BJ (cell line): Measurements from ENCODE around the gene PTK7. TPM values are rescaled to one million over a fixed set of nuclear protein-coding genes. Genes with fewer than 3 reads are reported as not detected.

Experiments used
- CTCF ChIA-PET: fragments of 350-600 bp; formaldehyde crosslinking; extraction: SDS; loops from one replicate; lab custom pipeline; 2021; ENCODE audit warnings: antibody characterized with exemption, inconsistent platforms; lab: Yijun Ruan, JAX
- POLR2A ChIA-PET: fragments of 300-600 bp; sonication (Branson Sonifier 250); formaldehyde crosslinking; extraction: SDS; loops from one replicate; lab custom pipeline; 2021; ENCODE audit warnings: antibody characterized with exemption; lab: Charles Lee
- DNase-seq: peaks from one replicate; pipeline ENCODE4 v3.0.0-alpha.2; 2011; ENCODE audit warnings: low read depth
- H3K27me3 ChIP-seq: 2 replicates; pipeline ENCODE4 v1.6.0; 2011; ENCODE audit warnings: low read length; ENCODE audit not compliant: control insufficient read depth, insufficient read depth
- H3K36me3 ChIP-seq: 2 replicates; pipeline ENCODE4 v1.5.1; 2011; ENCODE audit warnings: low read length; ENCODE audit not compliant: control insufficient read depth, insufficient read depth
- H3K4me3 ChIP-seq: 2 replicates; pipeline ENCODE4 v1.5.1; 2011; ENCODE audit warnings: low read depth, mild to moderate bottlenecking, control low read depth, low read length
- CTCF ChIP-seq: IDR thresholded peaks from 2 replicates; pipeline ENCODE4 v1.5.1; 2011; ENCODE audit warnings: low read depth, mild to moderate bottlenecking, control low read depth, inconsistent platforms, low read length, moderate library complexity; ENCODE audit not compliant: insufficient read depth
- polyA plus RNA-seq: library from polyadenylated mRNA; depleted of rRNA; stranded (reverse); fragments of >200 nt; gene quantifications from 2 replicates; pipeline ENCODE4 v1.2.3, GENCODE V29; 2011

The PTK7 gene
- polyA plus RNA-seq, 1 experiment = 362 TPM

GRCh38 chr6:43125119-43125518 is 49.0 kb downstream of the PTK7 start:
- Histone ChIP-seq H3K27me3 (no peaks in the 10 kb centered on the region), H3K36me3 (peaks cover 2% of the 10 kb centered on the region), H3K4me3 (no peak overlapping the region)
- TF ChIP-seq CTCF = no peak
- peak; percentile 82 for DNase-seq
- ChIA-PET CTCF (interaction anchor here (0.9 to 5.3 kb wide), 10 partner anchors 18 to 225 kb away, joined by 3 to 25 read pairs (median 4); partner anchors contain the start of gene PTK7), POLR2A (interaction anchor here (1.8 kb wide), 1 partner anchor 49 kb away, joined by 7 read pairs; the partner anchor contains the start of gene PTK7)

- no peak for TF ChIP-seq CTCF
- ChIA-PET POLR2A (interaction anchor here (1.8 kb wide), 1 partner anchor 49 kb away, joined by 7 read pairs; the partner anchor contains the start of gene PTK7), CTCF (interaction anchor here (0.7 to 5.3 kb wide), 9 partner anchors 18 to 226 kb away, joined by 3 to 25 read pairs (median 4); partner anchors contain the start of gene PTK7)
- Histone ChIP-seq H3K36me3 (peaks cover 6% of the 10 kb centered on the region; the same call in 1 of the 2 replicates), H3K4me3 (no peak overlapping the region), H3K27me3 (no peaks in the 10 kb centered on the region)
- no peak for DNase-seq
Measured at GRCh38 chr6:43125555-43125954, 49.4 kb downstream of the PTK7 start.

- no peak for DNase-seq
- no peak overlapping the region for H3K4me3 ChIP-seq
- ChIA-PET CTCF (interaction anchor here (1.2 to 5.3 kb wide), 2 partner anchors 14 to 16 kb away, joined by 3 to 25 read pairs; no protein-coding TSS in a partner anchor), POLR2A (no interaction called here)
- H3K27me3 ChIP-seq = no peaks in the 10 kb centered on the region
- no peak for TF ChIP-seq CTCF
- H3K36me3 ChIP-seq = peaks cover 16% of the 10 kb centered on the region
Measured at GRCh38 chr6:43127180-43127579, 51.1 kb downstream of the PTK7 start.

GRCh38 chr6:43127877-43128276 is 51.8 kb downstream of the PTK7 start:
- Histone ChIP-seq H3K36me3 (peaks cover 22% of the 10 kb centered on the region), H3K4me3 (no peak overlapping the region), H3K27me3 (no peaks in the 10 kb centered on the region)
- DNase-seq = no peak
- POLR2A ChIA-PET = no interaction called here
- CTCF ChIA-PET = interaction anchor here (1.2 to 5.3 kb wide), 3 partner anchors 14 to 56 kb away, joined by 3 to 25 read pairs (median 10); no protein-coding TSS in a partner anchor
- TF ChIP-seq CTCF = no peak

GRCh38 chr6:43128926-43129325 is 52.8 kb downstream of the PTK7 start:
- no peak for TF ChIP-seq CTCF
- no peaks in the 10 kb centered on the region for H3K27me3 ChIP-seq
- no peak for DNase-seq
- H3K4me3 ChIP-seq = no peak overlapping the region
- peaks cover 25% of the 10 kb centered on the region for H3K36me3 ChIP-seq
- CTCF ChIA-PET = interaction anchor here (0.9 to 3.7 kb wide), 16 partner anchors 8 to 239 kb away, joined by 3 to 34 read pairs (median 7); partner anchors contain the start of genes MRPL2 and PTK7
- POLR2A ChIA-PET = no interaction called here
